K562 (cell line): ENCODE data around the gene TMEM25. TPM values are rescaled to one million over a fixed set of nuclear protein-coding genes. Genes with fewer than 3 reads are reported as not detected.

Experiments used
- AFF4 ChIP-seq: sonication (generic); formaldehyde crosslinking; IDR thresholded peaks from 2 replicates; pipeline ENCODE4 v1.8.0; 2023; ENCODE audit warnings: mild to moderate bottlenecking, missing genetic modification reagents
- ATF6 ChIP-seq: sonication (generic); formaldehyde crosslinking; IDR thresholded peaks from 2 replicates; pipeline ENCODE4 v1.4.0; 2020; ENCODE audit warnings: mild to moderate bottlenecking, missing genetic modification reagents
- CTBP1 ChIP-seq: fragments of 450-650 bp; IDR thresholded peaks from 2 replicates; pipeline ENCODE4 v1.6.1; 2016; ENCODE audit warnings: borderline replicate concordance
- MTA3 ChIP-seq: fragments of 450-650 bp; formaldehyde crosslinking; IDR thresholded peaks from 2 replicates; pipeline ENCODE4 v1.6.1; 2017; ENCODE audit warnings: mild to moderate bottlenecking, borderline replicate concordance
- NR3C1 ChIP-seq: sonication (generic); formaldehyde crosslinking; IDR thresholded peaks from 2 replicates; pipeline ENCODE4 v1.8.1; 2022; ENCODE audit warnings: missing genetic modification reagents
- PML ChIP-seq: IDR thresholded peaks from 2 replicates; pipeline ENCODE4 v1.6.1; 2012; ENCODE audit warnings: low read length, inconsistent platforms
- POLR2AphosphoS2 ChIP-seq: IDR thresholded peaks from 2 replicates; pipeline ENCODE4 v1.6.1; 2012; ENCODE audit warnings: low read length, improper control_type of control experiment
- SMAD2 ChIP-seq: fragments of 150-350 bp; IDR thresholded peaks from 2 replicates; pipeline ENCODE4 v1.6.1; 2014; ENCODE audit warnings: low read depth, mild to moderate bottlenecking, low read length
- SRSF3 ChIP-seq: fragments of 200-400 bp; formaldehyde crosslinking; IDR thresholded peaks from 2 replicates; pipeline ENCODE4 v1.6.1; 2016; ENCODE audit warnings: mild to moderate bottlenecking, low read length, moderate library complexity; ENCODE audit not compliant: insufficient read depth
- SUPT5H ChIP-seq: fragments of 450-650 bp; IDR thresholded peaks from 2 replicates; pipeline ENCODE4 v1.6.1; 2016
- TFAM ChIP-seq: fragments of 250-450 bp; sonication (Bioruptor Pico); conservative IDR thresholded peaks from 2 replicates; pipeline ENCODE4 v1.5.0; 2021; ENCODE audit warnings: mild to moderate bottlenecking, moderate library complexity
- TOE1 ChIP-seq, 2 experiments: fragments of 450-650 bp in 1 of 2; sonication (generic) in 1 of 2; formaldehyde crosslinking in 1 of 2; IDR thresholded peaks; 2 replicates each; pipeline versions ENCODE4 v1.7.1 to v1.8.0; 2016 to 2022; ENCODE audit warnings: borderline replicate concordance in 2 of 2, mild to moderate bottlenecking in 2 of 2, antibody characterized with exemption in 1 of 2, inconsistent platforms in 1 of 2, low read depth in 1 of 2, missing genetic modification reagents in 1 of 2, moderate library complexity in 1 of 2
- ZNF23 ChIP-seq: fragments of 250-450 bp; sonication (Bioruptor Pico); IDR thresholded peaks from 2 replicates; pipeline ENCODE4 v1.4.0; 2020; ENCODE audit warnings: mild to moderate bottlenecking
- polyA plus RNA-seq, 8 experiments: library from polyadenylated mRNA; depleted of rRNA in 4 of 8; stranded (reverse) in 5 of 8; unstranded in 3 of 8; fragments of >200 nt; fragmentation: Nextera tagmentation in 2 of 8; fragmentation: Illumina TruSeq in 1 of 8; extraction: Ambion mirVana in 2 of 8; extraction: Trizol in 1 of 8; gene quantifications; 2 replicates each; pipeline versions ENCODE4 v1.2.1 to v1.2.3, GENCODE V29; 2011 to 2014; ENCODE audit warnings: inconsistent platforms in 1 of 8, missing spikeins in 1 of 8
- total RNA-seq, 7 experiments: library from RNA; depleted of rRNA in 6 of 7; stranded (reverse); fragments of >200 nt in 6 of 7; fragmentation: Illumina TruSeq in 2 of 7; extraction: Trizol in 2 of 7; gene quantifications; 2 replicates each; pipeline versions ENCODE4 v1.2.1 to v1.2.3, GENCODE V29; 2011 to 2021; ENCODE audit warnings: low replicate concordance in 1 of 7
- TF ChIP-seq, protein P1 (sequence below): sonication (generic); formaldehyde crosslinking; IDR thresholded peaks from 2 replicates; pipeline ENCODE4 v1.8.0; 2022; ENCODE audit warnings: missing genetic modification reagents, mild to moderate bottlenecking, moderate library complexity, borderline replicate concordance
- TF ChIP-seq, protein P2 (sequence below): sonication (generic); formaldehyde crosslinking; IDR thresholded peaks from 2 replicates; pipeline ENCODE4 v1.8.0; 2022; ENCODE audit warnings: mild to moderate bottlenecking, missing genetic modification reagents
- TF ChIP-seq, protein P3 (sequence below): fragments of 250-450 bp; sonication (Bioruptor Pico); IDR thresholded peaks from 2 replicates; pipeline ENCODE4 v1.8.0; 2022; ENCODE audit warnings: inconsistent platforms, mild to moderate bottlenecking, moderate library complexity, borderline replicate concordance

TMEM25 gene
- total and polyA plus RNA-seq, 9 of the 15 experiments (the other 6 are each of a cell fraction or from before 2014, with no cell fraction given), result 0.34 to 3.8 (median 2.0) TPM

GRCh38 chr11:118572061-118572980 lies 41.3 kb downstream of the TMEM25 start, which contains the start of gene ARCN1 (continued):
- TF ChIP-seq ATF6 (CRISPR knock-in tag) (no peak), SUPT5H (peak; percentile 91), PML (peak; percentile 56; the same call in 1 of the 2 replicates), POLR2AphosphoS2 (no peak), TFAM (no peak), TOE1 (IDR thresholded peaks at IDR 0.05; ENCODE audit: borderline replicate concordance) (no peak), TOE1 (CRISPR knock-in tag; IDR thresholded peaks at IDR 0.05; ENCODE audit: borderline replicate concordance, low read depth) (0 out of 2 replicates have a peak, but pooled peaks have one; percentile 32), AFF4 (CRISPR knock-in tag) (peak; percentile 87), SRSF3 (0 out of 2 replicates have a peak, but pooled peaks have one; percentile 60), SMAD2 (no peak), MTA3 (no peak; the same call in 1 of the 2 replicates), CTBP1 (no peak), NR3C1 (CRISPR knock-in tag) (no peak), ZNF23 (CRISPR knock-in tag) (no peak)
- TF ChIP-seq, protein P1, sequence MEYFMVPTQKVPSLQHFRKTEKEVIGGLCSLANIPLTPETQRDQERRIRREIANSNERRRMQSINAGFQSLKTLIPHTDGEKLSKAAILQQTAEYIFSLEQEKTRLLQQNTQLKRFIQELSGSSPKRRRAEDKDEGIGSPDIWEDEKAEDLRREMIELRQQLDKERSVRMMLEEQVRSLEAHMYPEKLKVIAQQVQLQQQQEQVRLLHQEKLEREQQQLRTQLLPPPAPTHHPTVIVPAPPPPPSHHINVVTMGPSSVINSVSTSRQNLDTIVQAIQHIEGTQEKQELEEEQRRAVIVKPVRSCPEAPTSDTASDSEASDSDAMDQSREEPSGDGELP (CRISPR knock-in tag), result peak; percentile 93
- TF ChIP-seq, protein P2, sequence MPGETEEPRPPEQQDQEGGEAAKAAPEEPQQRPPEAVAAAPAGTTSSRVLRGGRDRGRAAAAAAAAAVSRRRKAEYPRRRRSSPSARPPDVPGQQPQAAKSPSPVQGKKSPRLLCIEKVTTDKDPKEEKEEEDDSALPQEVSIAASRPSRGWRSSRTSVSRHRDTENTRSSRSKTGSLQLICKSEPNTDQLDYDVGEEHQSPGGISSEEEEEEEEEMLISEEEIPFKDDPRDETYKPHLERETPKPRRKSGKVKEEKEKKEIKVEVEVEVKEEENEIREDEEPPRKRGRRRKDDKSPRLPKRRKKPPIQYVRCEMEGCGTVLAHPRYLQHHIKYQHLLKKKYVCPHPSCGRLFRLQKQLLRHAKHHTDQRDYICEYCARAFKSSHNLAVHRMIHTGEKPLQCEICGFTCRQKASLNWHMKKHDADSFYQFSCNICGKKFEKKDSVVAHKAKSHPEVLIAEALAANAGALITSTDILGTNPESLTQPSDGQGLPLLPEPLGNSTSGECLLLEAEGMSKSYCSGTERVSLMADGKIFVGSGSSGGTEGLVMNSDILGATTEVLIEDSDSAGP (CRISPR knock-in tag), result 0 out of 2 replicates have a peak, but pooled peaks have one; percentile 32
- TF ChIP-seq, protein P3, sequence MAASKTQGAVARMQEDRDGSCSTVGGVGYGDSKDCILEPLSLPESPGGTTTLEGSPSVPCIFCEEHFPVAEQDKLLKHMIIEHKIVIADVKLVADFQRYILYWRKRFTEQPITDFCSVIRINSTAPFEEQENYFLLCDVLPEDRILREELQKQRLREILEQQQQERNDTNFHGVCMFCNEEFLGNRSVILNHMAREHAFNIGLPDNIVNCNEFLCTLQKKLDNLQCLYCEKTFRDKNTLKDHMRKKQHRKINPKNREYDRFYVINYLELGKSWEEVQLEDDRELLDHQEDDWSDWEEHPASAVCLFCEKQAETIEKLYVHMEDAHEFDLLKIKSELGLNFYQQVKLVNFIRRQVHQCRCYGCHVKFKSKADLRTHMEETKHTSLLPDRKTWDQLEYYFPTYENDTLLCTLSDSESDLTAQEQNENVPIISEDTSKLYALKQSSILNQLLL (CRISPR knock-in tag), result no peak
